ENCODE results near the gene SERBP1.
A peak's percentile ranks its signal among the peaks of the same experiment; 100 is the strongest.

Gene SERBP1

GRCh38 chr1:67381154-67381553 lies 49.0 kb downstream of the SERBP1 start:
- no peak for DNase-seq (ENCODE audit: low read depth)
- TF ChIP-seq CTCF (conservative IDR thresholded peaks at IDR 0.05; ENCODE audit: low read depth, low read length), result no peak
- H3K4me3 ChIP-seq (ENCODE audit: low read depth, low read length), result no peak overlapping the region

- DNase-seq (ENCODE audit: low read depth), result no peak
- H3K4me3 ChIP-seq (ENCODE audit: low read depth, low read length), result no peak overlapping the region
- TF ChIP-seq CTCF (conservative IDR thresholded peaks at IDR 0.05; ENCODE audit: low read depth, low read length), result no peak
These were observed 52.9 kb downstream of the SERBP1 start for GRCh38 chr1:67377253-67377652.

- DNase-seq (ENCODE audit: low read depth), result no peak
- no peak overlapping the region for H3K4me3 ChIP-seq (ENCODE audit: low read depth, low read length)
- no peak for TF ChIP-seq CTCF (conservative IDR thresholded peaks at IDR 0.05; ENCODE audit: low read depth, low read length)
These were observed 53.8 kb downstream of the SERBP1 start for GRCh38 chr1:67376381-67376780.

GRCh38 chr1:67372898-67373297 lies 57.3 kb downstream of the SERBP1 start:
- DNase-seq (ENCODE audit: low read depth), result no peak
- no peak for TF ChIP-seq CTCF (conservative IDR thresholded peaks at IDR 0.05; ENCODE audit: low read depth, low read length)
- H3K4me3 ChIP-seq (ENCODE audit: low read depth, low read length), result no peak overlapping the region

GRCh38 chr1:67372136-67372535 lies 58.1 kb downstream of the SERBP1 start:
- TF ChIP-seq CTCF (conservative IDR thresholded peaks at IDR 0.05; ENCODE audit: low read depth, low read length), result no peak
- H3K4me3 ChIP-seq (ENCODE audit: low read depth, low read length), result no peak overlapping the region
- DNase-seq (ENCODE audit: low read depth), result peak; percentile 37

GRCh38 chr1:67371681-67372080 lies 58.5 kb downstream of the SERBP1 start:
- peak; percentile 49 for DNase-seq (ENCODE audit: low read depth)
- no peak for TF ChIP-seq CTCF (conservative IDR thresholded peaks at IDR 0.05; ENCODE audit: low read depth, low read length)
- H3K4me3 ChIP-seq (ENCODE audit: low read depth, low read length), result no peak overlapping the region

GRCh38 chr1:67371043-67371442 lies 59.2 kb downstream of the SERBP1 start:
- no peak for DNase-seq (ENCODE audit: low read depth)
- H3K4me3 ChIP-seq (ENCODE audit: low read depth, low read length), result no peak overlapping the region
- no peak for TF ChIP-seq CTCF (conservative IDR thresholded peaks at IDR 0.05; ENCODE audit: low read depth, low read length)

Data from choroid plexus epithelial cell (primary cell).